CD4-positive, alpha-beta T cell treated with Interleukin-17A for 1 hour (primary cell): ENCODE measurements around the gene ENPP3.

Source experiments
- DNase-seq: peaks from one replicate; pipeline ENCODE4 v3.0.0-alpha.2; 2020

ENPP3 gene

GRCh38 chr6:131636880-131637792, at the start of gene ENPP3:
Gene ENPP3 (plus strand): TSS chr6:131637302. CDS start chr6:131637385, 83 bp downstream.
- DNase-seq: no peak

- no peak for DNase-seq
These were observed 49.2 kb upstream of the ENPP3 start for GRCh38 chr6:131587909-131588308.

GRCh38 chr6:131588643-131589042, 48.5 kb upstream of the ENPP3 start:
- DNase-seq: no peak

DNA sequence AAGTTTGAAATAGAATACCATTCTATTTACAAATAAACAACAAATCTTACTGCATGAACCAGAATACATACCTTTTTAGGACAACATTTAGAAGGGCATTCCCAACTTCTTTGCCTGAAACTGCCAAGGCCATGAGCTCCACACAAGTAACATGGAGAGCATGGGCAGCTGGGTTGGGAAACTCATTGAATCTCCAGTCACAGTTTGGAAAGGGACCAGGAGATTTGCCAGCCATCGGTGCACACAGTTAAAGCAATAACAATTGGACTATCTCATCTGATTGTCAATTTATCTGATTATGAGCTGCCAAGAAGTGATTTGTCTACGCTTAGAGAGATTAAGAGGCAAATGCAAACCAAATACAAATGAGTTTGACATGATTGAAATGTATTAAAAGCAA, 44.2 kb upstream of the ENPP3 start:
- no peak for DNase-seq

DNA sequence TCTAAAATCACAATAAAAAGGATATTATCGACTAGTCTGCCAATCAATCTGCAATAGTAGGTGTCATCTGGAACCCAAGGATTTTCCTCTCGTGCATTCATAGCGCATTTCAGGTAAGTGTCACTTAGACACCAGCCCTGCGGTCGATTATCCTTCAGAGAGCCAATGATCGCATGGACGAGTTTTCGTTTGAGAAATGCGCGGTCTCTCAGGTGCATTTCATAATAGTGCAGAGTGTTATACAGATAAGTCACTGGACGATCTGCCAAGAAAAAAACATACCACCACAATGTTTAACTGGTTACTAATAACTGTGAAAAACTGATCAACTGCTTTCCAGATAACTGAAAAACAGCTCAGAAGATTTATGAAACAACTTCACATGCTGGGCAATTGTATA, 43.0 kb upstream of the ENPP3 start:
- no peak for DNase-seq

- peak; percentile 26 for DNase-seq
These were observed 39.7 kb upstream of the ENPP3 start for GRCh38 chr6:131597446-131597845.

DNA sequence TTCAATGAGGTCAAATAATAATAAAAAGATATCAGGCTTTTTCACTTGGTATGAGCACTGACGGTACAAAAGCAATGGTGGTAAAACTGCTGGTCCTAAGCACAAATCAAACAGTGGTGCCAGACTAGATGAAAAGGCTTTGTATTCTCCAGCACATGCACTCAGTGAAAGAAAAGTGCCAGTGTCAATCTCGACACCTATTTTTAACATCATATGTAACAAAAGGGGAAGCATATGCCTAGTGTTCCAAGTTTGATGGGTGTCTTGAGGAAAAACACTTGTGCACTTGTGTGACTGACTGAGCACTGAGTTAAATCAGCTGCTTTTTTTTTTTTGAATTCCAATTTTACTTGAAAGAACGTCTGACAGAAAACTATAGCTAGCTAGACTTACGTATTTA, 36.4 kb upstream of the ENPP3 start:
- no peak for DNase-seq

- no peak for DNase-seq
These were observed 34.3 kb upstream of the ENPP3 start for GRCh38 chr6:131602781-131603312.

DNA sequence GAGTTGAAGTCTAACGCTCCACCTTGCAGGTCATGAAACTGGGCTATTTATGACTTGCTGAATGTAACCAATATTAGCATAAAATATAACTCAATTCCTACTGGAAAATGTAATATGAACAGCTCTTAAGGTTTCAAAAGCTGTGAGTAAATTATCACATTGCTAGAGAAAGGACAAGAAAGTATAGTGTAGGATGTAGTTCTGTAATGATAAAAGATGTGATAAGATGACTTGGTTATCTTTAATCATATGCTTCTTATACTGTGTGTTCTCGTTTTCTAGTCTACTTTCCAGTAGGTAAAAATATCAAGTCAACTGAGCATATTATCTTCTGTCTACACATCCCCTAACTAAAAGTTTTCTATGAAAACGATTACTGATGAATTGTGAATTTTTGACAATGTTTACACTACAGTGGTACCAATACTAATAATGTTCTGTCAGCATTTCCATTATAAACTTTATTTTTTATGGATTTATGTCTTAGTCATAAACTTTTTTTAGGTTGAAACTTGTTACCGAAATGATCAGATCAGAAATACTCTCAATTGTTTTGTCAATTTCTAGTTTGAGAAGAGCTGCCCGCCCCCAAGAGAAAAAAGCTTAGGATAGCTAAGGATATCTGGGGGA, 23.7 kb upstream of the ENPP3 start:
- no peak for DNase-seq

DNA sequence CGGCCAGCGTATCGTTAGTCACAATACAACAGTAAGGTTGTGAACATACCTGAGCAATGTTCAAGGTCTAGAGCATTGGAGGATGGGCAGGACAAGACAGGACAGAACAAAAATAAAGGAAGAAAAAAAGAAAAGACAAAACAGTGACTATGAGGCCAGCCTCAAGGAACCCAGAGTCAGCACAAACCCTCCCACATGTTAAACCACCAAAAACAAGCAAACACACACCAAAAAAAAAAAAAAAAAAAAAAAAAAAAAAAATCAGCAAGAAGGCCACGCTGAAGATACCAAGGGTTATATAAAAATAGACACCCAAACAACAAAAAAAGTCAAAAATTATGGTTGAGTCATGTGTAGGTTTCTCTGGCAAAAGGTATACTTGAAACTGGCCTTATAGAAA, 21.8 kb upstream of the ENPP3 start:
- DNase-seq: no peak

- peak; percentile 94 for DNase-seq
These were observed 9.1 kb upstream of the ENPP3 start, which contains the start of gene MED23 for GRCh38 chr6:131627724-131628682. Gene MED23 (minus strand): TSS chr6:131628242. CDS start chr6:131628049, 193 bp downstream.

DNA sequence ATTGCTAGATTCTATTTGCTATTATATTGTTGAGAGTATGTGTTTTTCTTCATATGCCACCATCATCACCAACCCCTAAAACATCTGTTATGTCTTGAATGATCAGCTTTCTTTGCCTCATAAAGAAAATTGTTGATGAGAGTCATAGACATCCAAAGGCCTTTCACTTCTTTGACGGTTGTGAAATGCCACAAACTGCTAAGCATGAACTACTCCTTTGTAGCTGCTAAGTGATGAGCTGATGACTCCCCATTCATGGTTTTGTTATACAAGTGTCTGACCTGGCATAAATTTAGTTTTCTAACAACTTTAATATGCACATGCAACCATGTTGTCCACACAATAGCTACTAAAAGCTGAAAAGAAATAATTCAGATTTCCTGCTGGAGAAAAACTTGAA, 8.4 kb upstream of the ENPP3 start:
- DNase-seq: peak; percentile 16

DNA sequence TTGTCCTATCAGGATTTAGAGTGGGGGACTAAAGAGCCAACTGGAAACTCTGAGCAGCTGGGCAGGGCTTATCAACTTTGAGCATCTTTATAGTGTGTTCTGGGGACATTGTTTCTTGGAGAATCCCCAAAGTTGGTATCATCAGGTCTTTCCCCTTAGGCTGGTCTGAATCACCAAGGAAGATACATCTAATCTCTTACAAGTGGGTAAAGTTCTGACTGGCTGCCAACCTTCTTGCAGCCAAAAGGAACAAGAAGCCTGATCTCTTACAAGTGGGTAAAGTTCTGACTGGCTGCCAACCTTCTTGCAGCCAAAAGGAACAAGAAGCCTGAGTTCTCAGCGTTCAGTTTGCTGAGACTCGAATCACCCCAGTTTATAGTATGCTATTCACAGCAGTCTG, 7.5 kb upstream of the ENPP3 start:
- DNase-seq: no peak

- no peak for DNase-seq
These were observed 5.3 kb upstream of the ENPP3 start for GRCh38 chr6:131631625-131632289.

DNA sequence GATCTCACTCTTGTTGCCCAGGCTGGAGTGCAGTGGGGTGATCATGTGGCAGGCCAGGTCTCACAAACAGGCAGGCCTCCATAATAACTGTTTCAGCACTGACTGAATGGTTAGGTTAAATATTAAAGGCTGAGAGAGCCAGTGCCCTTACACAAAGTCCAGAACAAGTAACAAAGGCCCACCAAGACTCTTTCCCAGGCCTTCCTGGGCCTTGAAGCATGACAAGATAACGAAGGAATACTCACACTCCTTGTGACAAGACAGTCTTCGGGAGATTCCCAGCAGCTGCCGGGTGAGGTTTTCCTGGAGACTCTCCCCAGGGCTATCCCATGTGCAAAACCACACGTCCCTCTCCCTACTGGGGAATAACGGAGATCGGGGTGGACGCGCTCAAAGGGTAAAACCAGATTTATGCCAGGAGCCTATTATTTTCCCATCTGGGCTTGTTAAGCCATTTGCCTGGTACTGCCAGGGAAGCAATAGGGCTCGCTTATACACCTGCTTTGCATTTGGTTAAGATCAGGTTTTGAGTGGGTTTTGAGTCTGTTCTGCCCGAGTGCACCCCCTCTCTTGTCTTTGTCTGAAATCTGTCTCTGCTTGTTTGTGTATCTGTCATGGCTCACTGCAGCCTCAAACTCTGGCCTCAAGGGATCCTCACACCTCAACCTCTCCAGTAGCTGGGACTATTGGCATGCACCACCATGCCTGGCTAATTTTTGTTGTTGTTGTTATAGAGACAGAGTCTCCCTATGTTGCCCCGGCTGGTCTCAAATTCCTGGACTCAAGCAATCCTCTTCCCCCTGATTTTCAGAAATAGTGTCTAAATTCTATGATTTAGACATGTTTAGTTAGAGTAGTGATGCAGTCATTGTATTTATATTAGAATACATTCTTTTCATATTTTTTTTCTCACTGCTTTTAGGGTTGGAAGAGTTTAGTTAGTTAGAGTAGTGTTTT, 1.4 kb upstream of the ENPP3 start:
- no peak for DNase-seq

GRCh38 chr6:131638013-131638412, 911 bp downstream of the ENPP3 start:
- no peak for DNase-seq

DNA sequence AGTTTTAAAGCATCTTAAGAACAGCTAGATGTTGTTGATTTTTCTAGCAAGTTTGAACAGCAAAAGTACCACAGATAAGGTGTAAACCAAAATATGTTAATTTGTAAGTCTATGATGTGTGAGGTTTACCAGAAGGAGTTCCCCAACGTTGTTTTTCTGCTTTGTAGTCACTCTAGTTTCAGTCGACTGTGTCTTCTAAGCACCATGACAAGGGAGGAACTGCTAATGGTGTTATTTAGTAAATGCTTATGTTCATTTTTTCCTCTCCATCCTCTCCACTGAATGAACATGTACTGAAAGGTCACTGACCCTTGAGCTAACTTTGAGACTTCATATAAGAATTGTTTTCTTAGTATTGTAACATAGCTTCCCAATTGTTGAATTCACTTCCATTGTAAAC, 3.0 kb downstream of the ENPP3 start:
- no peak for DNase-seq

GRCh38 chr6:131640576-131640975, 3.5 kb downstream of the ENPP3 start:
- DNase-seq: no peak

GRCh38 chr6:131641554-131641953, 4.5 kb downstream of the ENPP3 start:
- DNase-seq: no peak

DNA sequence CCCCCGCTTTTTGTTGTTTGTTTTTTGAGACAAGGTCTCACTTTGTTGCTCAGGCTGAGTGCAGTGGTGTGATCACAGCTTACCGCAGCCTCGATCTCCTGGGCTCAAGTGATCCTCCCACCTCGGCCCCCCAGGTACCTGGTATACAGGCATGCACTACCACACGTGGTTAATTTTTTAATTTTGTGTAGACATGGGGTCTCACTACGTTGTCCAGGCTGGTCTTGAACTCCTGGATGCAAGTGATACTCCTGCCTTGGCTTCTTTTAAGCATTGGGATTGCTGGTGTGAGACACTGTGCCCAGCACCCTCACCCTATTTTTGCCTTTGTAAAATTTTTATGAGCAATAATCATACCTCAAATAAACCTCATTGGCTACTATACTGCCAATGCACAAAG, 5.5 kb downstream of the ENPP3 start:
- no peak for DNase-seq
